Lung (tissue), 12 donors: ENCODE measurements around the gene LARP4B. TPM values are rescaled to one million over a fixed set of nuclear protein-coding genes. Genes with fewer than 3 reads are reported as not detected.

Source experiments
- ATAC-seq: fragments of 200-7000 bp; cut with Tn5 transposase; one replicate; pipeline ENCODE4 v1.9.1; 2020; ENCODE audit warnings: moderate number of reproducible peaks; ENCODE audit not compliant: insufficient read depth, low FRiP score
- DNase-seq, 3 donors: peaks; one replicate each; pipeline ENCODE4 v3.0.0-alpha.2; 2013 to 2017
- H3K27ac ChIP-seq, 2 donors: one replicate each; pipeline ENCODE4 v1.5.1; 2013; ENCODE audit warnings: mild to moderate bottlenecking in 2 of 2, moderate library complexity in 2 of 2, control low read depth in 1 of 2, inconsistent platforms in 1 of 2, low read depth in 1 of 2, low read length in 1 of 2
- H3K27me3 ChIP-seq, 3 donors: one replicate each; pipeline ENCODE4 v1.5.1; 2013; ENCODE audit warnings: low read length in 2 of 3; ENCODE audit not compliant: control insufficient read depth in 3 of 3, insufficient read depth in 3 of 3
- H3K36me3 ChIP-seq, 4 donors: one replicate each; pipeline ENCODE4 v1.5.1; 2013; ENCODE audit warnings: low read length in 4 of 4, mild to moderate bottlenecking in 1 of 4, moderate library complexity in 1 of 4; ENCODE audit not compliant: control insufficient read depth in 4 of 4, insufficient read depth in 4 of 4
- H3K4me1 ChIP-seq, 5 donors: one replicate each; pipeline ENCODE4 v1.5.1; 2013; ENCODE audit warnings: low read length in 5 of 5, mild to moderate bottlenecking in 2 of 5, moderate library complexity in 1 of 5; ENCODE audit not compliant: control insufficient read depth in 5 of 5, insufficient read depth in 5 of 5
- H3K4me3 ChIP-seq: one replicate; pipeline ENCODE4 v1.5.1; 2013; ENCODE audit warnings: mild to moderate bottlenecking, control low read depth, moderate library complexity
- H3K9ac ChIP-seq, 2 donors: one replicate each; pipeline ENCODE4 v1.5.1; 2013; ENCODE audit warnings: low read length in 2 of 2, control low read depth in 1 of 2; ENCODE audit not compliant: insufficient read depth in 1 of 2
- H3K9me3 ChIP-seq, 4 donors: one replicate each; pipeline ENCODE4 v1.5.1; 2013; ENCODE audit warnings: low read length in 3 of 4, mild to moderate bottlenecking in 1 of 4, moderate library complexity in 1 of 4; ENCODE audit not compliant: control insufficient read depth in 4 of 4, insufficient read depth in 3 of 4
- CTCF ChIP-seq: IDR thresholded peaks from 2 replicates; pipeline ENCODE4 v1.5.1; 2012; ENCODE audit warnings: mild to moderate bottlenecking; ENCODE audit errors: control extremely low read depth, extremely low read depth
- WGBS, 2 donors: extraction: QIAGEN DNeasy Blood & Tissue Kit; methylation state at CpG; one replicate each; pipeline ENCODE4 v1.1.7; 2013; 5-methylcytosine and 5-hydroxymethylcytosine counted together
- polyA plus RNA-seq, 2 donors: library from polyadenylated mRNA; stranded (reverse); fragments of 200-250 nt; gene quantifications; one replicate each; pipeline ENCODE4 v1.2.1, GENCODE V29; 2013
- total RNA-seq, 2 donors: library from RNA; depleted of rRNA in 1 of 2; stranded (reverse); fragments of >200 nt in 1 of 2; gene quantifications; one replicate each; pipeline ENCODE4 v1.2.1, GENCODE V29; 2014 to 2021
- donor health status: control.
- donor health status: control.
- donor health status: Bipolar disorder and iron deficiency.
- donor health status: healthy.
- donor health status: DM: yes; HTN: yes; CAD: no.

LARP4B gene
- total and polyA plus RNA-seq, 4 donors = 24.7 to 133 (median 66.9) TPM

- 61 to 71% methylated on average over 3 of the region's 3 CpGs for WGBS, 2 donors
- Histone ChIP-seq H3K27me3 (no peaks in the 10 kb centered on the region), H3K9me3 (no peaks in the 10 kb centered on the region), H3K4me3 (no peak overlapping the region), H3K27ac (no peak overlapping the region), H3K4me1 (peaks cover 0 to 7% (median 0%) of the 10 kb centered on the region in 5 donors), H3K36me3 (peaks cover 0 to 14% (median 9%) of the 10 kb centered on the region in 4 donors), H3K9ac (no peak overlapping the region)
- no peak for ATAC-seq
- no peak for TF ChIP-seq CTCF
- DNase-seq = no peak
Measured at GRCh38 chr10:909831-910230, 21.7 kb downstream of the LARP4B start.

GRCh38 chr10:905972-906371 is 25.5 kb downstream of the LARP4B start:
- H3K4me1 ChIP-seq = peaks cover 0 to 6% (median 5%) of the 10 kb centered on the region in 5 donors
- no peak for ATAC-seq
- H3K9ac ChIP-seq = no peak overlapping the region
- WGBS, 2 donors = 73 to 79% methylated on average over 1 of the region's 1 CpG
- no peak overlapping the region for H3K4me3 ChIP-seq
- no peak for DNase-seq
- H3K27ac ChIP-seq = no peak overlapping the region
- H3K36me3 ChIP-seq = peaks cover 0 to 10% (median 10%) of the 10 kb centered on the region in 4 donors
- H3K9me3 ChIP-seq = no peaks in the 10 kb centered on the region
- H3K27me3 ChIP-seq = no peaks in the 10 kb centered on the region
- TF ChIP-seq CTCF = no peak

GRCh38 chr10:905503-905902 is 26.0 kb downstream of the LARP4B start:
- H3K4me1 ChIP-seq = peaks cover 0 to 6% (median 5%) of the 10 kb centered on the region in 5 donors
- peaks cover 0 to 10% (median 6%) of the 10 kb centered on the region in 4 donors for H3K36me3 ChIP-seq
- no peak overlapping the region for H3K27ac ChIP-seq
- no peaks in the 10 kb centered on the region for H3K27me3 ChIP-seq
- H3K9ac ChIP-seq = no peak overlapping the region
- WGBS, 2 donors = 34 to 39% methylated on average over 3 of the region's 3 CpGs
- no peaks in the 10 kb centered on the region for H3K9me3 ChIP-seq
- DNase-seq = no peak
- no peak for ATAC-seq
- no peak overlapping the region for H3K4me3 ChIP-seq
- TF ChIP-seq CTCF = no peak

GRCh38 chr10:904403-904802 is 27.1 kb downstream of the LARP4B start:
- ATAC-seq (no peak), DNase-seq (no peak)
- Histone ChIP-seq H3K27ac (no peak overlapping the region), H3K4me1 (peaks cover 0 to 5% (median 0%) of the 10 kb centered on the region in 5 donors), H3K27me3 (no peaks in the 10 kb centered on the region), H3K9ac (no peak overlapping the region), H3K9me3 (no peaks in the 10 kb centered on the region), H3K36me3 (peaks cover 0 to 10% (median 5%) of the 10 kb centered on the region in 4 donors), H3K4me3 (no peak overlapping the region)
- 94 to 96% methylated on average over 5 of the region's 5 CpGs for WGBS, 2 donors
- TF ChIP-seq CTCF = no peak
